Memory B cell (primary cell): ENCODE results near the gene FPGS.

Source experiments
- ATAC-seq: fragments of 150-1000 bp; cut with Tn5 transposase; 2 replicates; pipeline ENCODE4 v1.10.0; 2021; ENCODE audit warnings: low read depth, mild to moderate bottlenecking, moderate library complexity
- DNase-seq, 2 donors: peaks; one replicate each; pipeline ENCODE4 v3.0.0; 2022; ENCODE audit warnings: low spot score in 2 of 2
- H3K27ac Mint-ChIP-seq: one replicate; pipeline ENCODE4 v1.8.0; 2022; ENCODE audit warnings: mild to moderate bottlenecking, moderate library complexity, mixed read lengths
- H3K27me3 Mint-ChIP-seq: one replicate; pipeline ENCODE4 v1.8.0; 2022; ENCODE audit warnings: mixed read lengths
- H3K36me3 Mint-ChIP-seq: one replicate; pipeline ENCODE4 v1.8.0; 2022; ENCODE audit warnings: mild to moderate bottlenecking, mixed read lengths
- H3K4me1 Mint-ChIP-seq: one replicate; pipeline ENCODE4 v1.8.0; 2022; ENCODE audit warnings: mixed read lengths
- H3K4me3 Mint-ChIP-seq: one replicate; pipeline ENCODE4 v1.8.0; 2022; ENCODE audit warnings: mild to moderate bottlenecking, moderate library complexity, mixed read lengths
- H3K9me3 Mint-ChIP-seq: one replicate; pipeline ENCODE4 v1.8.0; 2022; ENCODE audit warnings: mixed read lengths

FPGS gene

DNA sequence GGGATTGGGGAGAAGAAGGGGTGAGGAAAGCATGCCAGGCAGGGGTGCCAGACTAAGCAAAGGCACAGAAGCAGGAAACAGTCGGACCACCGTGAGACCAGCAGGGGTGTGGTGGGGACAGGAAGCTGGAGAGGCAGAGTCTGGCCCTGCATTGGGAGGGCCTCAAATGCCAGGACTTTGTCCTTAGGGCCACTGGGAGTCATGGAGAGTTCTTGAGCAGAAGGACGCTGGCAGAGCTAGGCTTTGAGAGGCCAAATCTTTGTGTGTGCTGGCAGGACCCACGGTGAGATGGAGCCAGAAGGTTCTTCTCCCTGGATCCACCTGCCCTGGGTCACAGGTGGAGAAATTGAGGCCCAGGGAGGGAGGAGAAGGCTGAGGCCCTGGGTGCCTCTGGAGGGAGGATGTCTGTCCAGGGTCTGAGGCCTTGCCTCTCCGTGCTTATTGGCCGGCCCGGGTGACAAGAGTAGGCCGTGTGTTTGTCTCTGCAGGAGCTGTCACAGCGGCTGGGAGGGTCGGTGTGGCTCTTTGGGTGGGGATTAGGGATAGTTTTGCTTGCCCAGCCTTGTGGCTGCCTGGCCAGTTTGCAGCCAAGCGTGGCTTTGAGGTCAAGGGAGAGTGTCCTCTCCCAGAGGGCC is 53.5 kb downstream of the FPGS start:
- H3K9me3 Mint-ChIP-seq = no peaks in the 10 kb centered on the region
- ATAC-seq = no peak
- no peak overlapping the region for H3K27ac Mint-ChIP-seq
- no peak overlapping the region for H3K4me3 Mint-ChIP-seq
- no peak for DNase-seq
- H3K27me3 Mint-ChIP-seq = no peaks in the 10 kb centered on the region
- H3K36me3 Mint-ChIP-seq = no peaks in the 10 kb centered on the region
- H3K4me1 Mint-ChIP-seq = peaks cover 15% of the 10 kb centered on the region

GRCh38 chr9:127856729-127857116 is 54.0 kb downstream of the FPGS start:
- Mint-ChIP-seq H3K36me3 (no peaks in the 10 kb centered on the region), H3K27ac (no peak overlapping the region)
- ATAC-seq = no peak

DNA sequence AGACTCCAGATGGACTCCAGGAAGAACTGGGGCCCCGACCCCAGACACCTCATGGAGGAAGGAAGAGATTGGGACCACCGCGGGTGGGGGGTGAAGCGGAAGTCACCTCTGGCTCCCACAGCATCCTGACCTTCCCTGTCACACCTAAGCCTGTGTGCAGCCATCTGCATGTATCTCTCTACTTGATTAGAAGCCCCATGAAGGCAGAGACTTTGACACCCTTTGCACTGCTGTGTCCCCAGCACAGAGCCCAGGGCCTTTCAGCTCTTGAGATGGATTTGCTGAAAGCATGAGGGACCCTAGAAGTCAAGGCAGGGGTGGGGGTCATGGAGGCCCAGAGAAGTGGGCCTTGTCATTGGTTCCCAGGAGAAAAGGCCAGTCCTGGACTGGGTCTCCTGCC is 54.6 kb downstream of the FPGS start:
- DNase-seq (no peak), ATAC-seq (no peak)
- no peaks in the 10 kb centered on the region for H3K36me3 Mint-ChIP-seq
- no peak overlapping the region for H3K27ac Mint-ChIP-seq
- H3K4me3 Mint-ChIP-seq = no peak overlapping the region
- H3K9me3 Mint-ChIP-seq = no peaks in the 10 kb centered on the region
- no peaks in the 10 kb centered on the region for H3K27me3 Mint-ChIP-seq
- peaks cover 21% of the 10 kb centered on the region for H3K4me1 Mint-ChIP-seq

More at GRCh38 chr9:127856729-127857116, 54.0 kb downstream of the FPGS start:
- Mint-ChIP-seq H3K4me1 (peaks cover 18% of the 10 kb centered on the region), H3K27me3 (no peaks in the 10 kb centered on the region), H3K4me3 (no peak overlapping the region), H3K9me3 (no peaks in the 10 kb centered on the region)
- no peak for DNase-seq

GRCh38 chr9:127858041-127858512 is 55.4 kb downstream of the FPGS start:
- ATAC-seq (no peak), DNase-seq (no peak)
- H3K36me3 Mint-ChIP-seq = no peaks in the 10 kb centered on the region
- no peaks in the 10 kb centered on the region for H3K27me3 Mint-ChIP-seq
- H3K27ac Mint-ChIP-seq = no peak overlapping the region
- no peak overlapping the region for H3K4me3 Mint-ChIP-seq
- H3K9me3 Mint-ChIP-seq = no peaks in the 10 kb centered on the region
- peaks cover 28% of the 10 kb centered on the region for H3K4me1 Mint-ChIP-seq

GRCh38 chr9:127860260-127860659 is 57.6 kb downstream of the FPGS start:
- H3K4me1 Mint-ChIP-seq = peaks cover 31% of the 10 kb centered on the region
- H3K27me3 Mint-ChIP-seq = no peaks in the 10 kb centered on the region
- ATAC-seq (no peak), DNase-seq (no peak)
- peak overlapping the region; percentile 97 for H3K27ac Mint-ChIP-seq
- H3K36me3 Mint-ChIP-seq = no peaks in the 10 kb centered on the region
- no peak overlapping the region for H3K4me3 Mint-ChIP-seq
- H3K9me3 Mint-ChIP-seq = no peaks in the 10 kb centered on the region

GRCh38 chr9:127860779-127861178 is 58.1 kb downstream of the FPGS start:
- H3K27ac Mint-ChIP-seq = peak overlapping the region; percentile 97
- no peaks in the 10 kb centered on the region for H3K27me3 Mint-ChIP-seq
- DNase-seq (no peak), ATAC-seq (no peak)
- H3K4me1 Mint-ChIP-seq = peaks cover 36% of the 10 kb centered on the region
- H3K9me3 Mint-ChIP-seq = no peaks in the 10 kb centered on the region
- no peak overlapping the region for H3K4me3 Mint-ChIP-seq
- H3K36me3 Mint-ChIP-seq = no peaks in the 10 kb centered on the region

GRCh38 chr9:127862075-127863011 is 59.7 kb downstream of the FPGS start:
- Mint-ChIP-seq H3K9me3 (no peaks in the 10 kb centered on the region), H3K4me3 (peak overlapping the region; percentile 29), H3K27me3 (no peaks in the 10 kb centered on the region), H3K4me1 (peaks cover 45% of the 10 kb centered on the region), H3K36me3 (no peaks in the 10 kb centered on the region), H3K27ac (peak overlapping the region; percentile 97)
- peak; percentile 55 to 62 for DNase-seq
- ATAC-seq = peak; percentile 66

DNA sequence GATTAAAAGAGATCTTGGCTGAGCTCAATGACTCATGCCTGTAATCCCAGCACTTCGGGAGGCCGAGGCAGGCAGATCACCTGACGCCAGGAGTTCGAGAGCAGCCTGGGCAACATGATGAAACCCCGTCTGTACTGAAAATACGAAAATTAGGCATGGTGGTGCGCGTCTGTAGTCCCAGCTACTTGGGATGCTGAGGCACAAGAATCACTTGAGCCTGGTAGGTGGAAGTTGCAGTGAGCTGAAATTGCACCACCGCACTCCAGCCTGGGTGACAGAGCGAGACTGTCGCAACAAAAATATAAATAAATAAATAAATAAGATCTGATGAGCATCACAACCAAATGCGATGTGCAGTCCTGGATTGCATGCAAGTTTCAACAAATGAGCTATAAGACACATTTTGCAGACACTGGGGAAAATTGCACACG is 60.5 kb downstream of the FPGS start:
- H3K27ac Mint-ChIP-seq = peak overlapping the region; percentile 97
- H3K36me3 Mint-ChIP-seq = no peaks in the 10 kb centered on the region
- H3K4me3 Mint-ChIP-seq = no peak overlapping the region

More for the DNA sequence above, 60.5 kb downstream of the FPGS start:
- ATAC-seq = no peak
- Mint-ChIP-seq H3K9me3 (no peaks in the 10 kb centered on the region), H3K27me3 (no peaks in the 10 kb centered on the region), H3K4me1 (peaks cover 43% of the 10 kb centered on the region)
- no peak for DNase-seq
